Measurements from ENCODE around the gene ITLN2.
"Not testable (repeated sequence)": the region's sequence is repeated elsewhere in the genome, so short reads cannot be mapped to it uniquely, and the experiment has no call there.

ITLN2 gene

GRCh38 chr1:160910170-160910750, 44.3 kb downstream of the ITLN2 start:
- TF ChIP-seq POLR2A (IDR thresholded peaks at IDR 0.05; ENCODE audit: low read depth, low read length) (no peak), PAX5 (IDR thresholded peaks at IDR 0.05; ENCODE audit: insufficient read depth, low read length, severe bottlenecking) (no peak), SPI1 (IDR thresholded peaks at IDR 0.05; ENCODE audit: low read depth, low read length) (no peak), POLR2AphosphoS5 (IDR thresholded peaks at IDR 0.05; ENCODE audit: low read depth, low read length) (no peak), TAF1 (IDR thresholded peaks at IDR 0.05; ENCODE audit: low read depth, low read length) (no peak), POU2F2 (IDR thresholded peaks at IDR 0.05; ENCODE audit: low read depth, low read length) (no peak)
- FAIRE-seq: no peak
- DNase-seq (ENCODE audit: insufficient read length, low spot score): no peak

GRCh38 chr1:160907976-160908375, 46.6 kb downstream of the ITLN2 start:
- TF ChIP-seq POLR2AphosphoS5 (IDR thresholded peaks at IDR 0.05; ENCODE audit: low read depth, low read length) (no peak), PAX5 (IDR thresholded peaks at IDR 0.05; ENCODE audit: insufficient read depth, low read length, severe bottlenecking) (no peak), TAF1 (IDR thresholded peaks at IDR 0.05; ENCODE audit: low read depth, low read length) (no peak), SPI1 (IDR thresholded peaks at IDR 0.05; ENCODE audit: low read depth, low read length) (no peak), POU2F2 (IDR thresholded peaks at IDR 0.05; ENCODE audit: low read depth, low read length) (no peak), POLR2A (IDR thresholded peaks at IDR 0.05; ENCODE audit: low read depth, low read length) (no peak)
- FAIRE-seq (no peak), DNase-seq (ENCODE audit: insufficient read length, low spot score) (no peak)

- no peak for DNase-seq (ENCODE audit: insufficient read length, low spot score)
Observed at GRCh38 chr1:160905617-160905989, 49.0 kb downstream of the ITLN2 start.

GRCh38 chr1:160904783-160905616, 49.6 kb downstream of the ITLN2 start:
- DNase-seq (ENCODE audit: insufficient read length, low spot score) (no peak), FAIRE-seq (no peak)
- TF ChIP-seq TAF1 (IDR thresholded peaks at IDR 0.05; ENCODE audit: low read depth, low read length) (no peak), POLR2A (IDR thresholded peaks at IDR 0.05; ENCODE audit: low read depth, low read length) (no peak), SPI1 (IDR thresholded peaks at IDR 0.05; ENCODE audit: low read depth, low read length) (no peak), PAX5 (IDR thresholded peaks at IDR 0.05; ENCODE audit: insufficient read depth, low read length, severe bottlenecking) (no peak), POLR2AphosphoS5 (IDR thresholded peaks at IDR 0.05; ENCODE audit: low read depth, low read length) (no peak), POU2F2 (IDR thresholded peaks at IDR 0.05; ENCODE audit: low read depth, low read length) (no peak)

More at GRCh38 chr1:160905617-160905989, 49.0 kb downstream of the ITLN2 start:
- FAIRE-seq: no peak
- no peak for TF ChIP-seq SPI1 (IDR thresholded peaks at IDR 0.05; ENCODE audit: low read depth, low read length)
- TF ChIP-seq PAX5 (IDR thresholded peaks at IDR 0.05; ENCODE audit: insufficient read depth, low read length, severe bottlenecking): no peak
- no peak for TF ChIP-seq POU2F2 (IDR thresholded peaks at IDR 0.05; ENCODE audit: low read depth, low read length)
- TF ChIP-seq POLR2A (IDR thresholded peaks at IDR 0.05; ENCODE audit: low read depth, low read length): no peak
- TF ChIP-seq TAF1 (IDR thresholded peaks at IDR 0.05; ENCODE audit: low read depth, low read length): no peak
- no peak for TF ChIP-seq POLR2AphosphoS5 (IDR thresholded peaks at IDR 0.05; ENCODE audit: low read depth, low read length)

GRCh38 chr1:160902251-160902650, 52.4 kb downstream of the ITLN2 start:
- DNase-seq (ENCODE audit: insufficient read length, low spot score); FAIRE-seq: not testable (repeated sequence)

- TF ChIP-seq POU2F2 (IDR thresholded peaks at IDR 0.05; ENCODE audit: low read depth, low read length): no peak
- TF ChIP-seq SPI1 (IDR thresholded peaks at IDR 0.05; ENCODE audit: low read depth, low read length): no peak
- TF ChIP-seq TAF1 (IDR thresholded peaks at IDR 0.05; ENCODE audit: low read depth, low read length): no peak
- TF ChIP-seq POLR2A (IDR thresholded peaks at IDR 0.05; ENCODE audit: low read depth, low read length): no peak
- no peak for FAIRE-seq
Observed at GRCh38 chr1:160901768-160902167, 52.8 kb downstream of the ITLN2 start.

GRCh38 chr1:160900683-160901082, 53.9 kb downstream of the ITLN2 start:
- not testable (repeated sequence) for FAIRE-seq; DNase-seq (ENCODE audit: insufficient read length, low spot score)

More at GRCh38 chr1:160901768-160902167, 52.8 kb downstream of the ITLN2 start:
- DNase-seq (ENCODE audit: insufficient read length, low spot score): no peak
